ENCODE data around the gene ATOX1.
A peak's percentile ranks its signal among the peaks of the same experiment; 100 is the strongest.

ATOX1 gene

GRCh38 chr5:151741678-151742423, 16.6 kb downstream of the ATOX1 start:
- TF ChIP-seq ZNF384 (IDR thresholded peaks at IDR 0.05), result no peak
- no peak for TF ChIP-seq BHLHE40 (IDR thresholded peaks at IDR 0.05; ENCODE audit: borderline replicate concordance)
- TF ChIP-seq FOXA1 (IDR thresholded peaks at IDR 0.05), result no peak
- TF ChIP-seq SP1 (IDR thresholded peaks at IDR 0.05), result no peak
- no peak for TF ChIP-seq HDGF (IDR thresholded peaks at IDR 0.05; ENCODE audit: borderline replicate concordance)
- no peak for TF ChIP-seq SUZ12 (IDR thresholded peaks at IDR 0.05)
- no peak for TF ChIP-seq PKNOX1 (IDR thresholded peaks at IDR 0.05)
- DNase-seq (ENCODE audit: extremely low spot score), result no peak
- CTCF ChIA-PET, result interaction anchor here (0.6 to 4.9 kb wide), 16 partner anchors 7 to 218 kb away, joined by 3 to 61 read pairs (median 5); partner anchors contain the start of genes ATOX1 and G3BP1
- POLR2A ChIA-PET, result no interaction called here

- no peak for DNase-seq (ENCODE audit: extremely low spot score)
- POLR2A ChIA-PET, result interaction anchor here (0.9 to 1.5 kb wide), 2 partner anchors 80 to 82 kb away, joined by 4 to 6 read pairs; no protein-coding TSS in a partner anchor
- CTCF ChIA-PET, result interaction anchor here (0.6 to 4.9 kb wide), 24 partner anchors 8 to 600 kb away, joined by 3 to 61 read pairs (median 4); partner anchors contain the start of genes ATOX1 and G3BP1
- TF ChIP-seq ZNF384 (IDR thresholded peaks at IDR 0.05) (no peak), SUZ12 (IDR thresholded peaks at IDR 0.05) (no peak), ELF4 (IDR thresholded peaks at IDR 0.05) (no peak)
These were observed 17.5 kb downstream of the ATOX1 start for GRCh38 chr5:151740958-151741373.

- no peak for TF ChIP-seq HDGF (IDR thresholded peaks at IDR 0.05; ENCODE audit: borderline replicate concordance)
- no peak for TF ChIP-seq FOXK2 (IDR thresholded peaks at IDR 0.05)
- TF ChIP-seq PKNOX1 (IDR thresholded peaks at IDR 0.05), result no peak
- no peak for TF ChIP-seq ARNT (IDR thresholded peaks at IDR 0.05)
- no peak for TF ChIP-seq FOXM1 (IDR thresholded peaks at IDR 0.05; ENCODE audit: borderline replicate concordance)
- TF ChIP-seq TARDBP (IDR thresholded peaks at IDR 0.05), result no peak
- TF ChIP-seq LEF1 (IDR thresholded peaks at IDR 0.05; ENCODE audit: borderline replicate concordance), result no peak
- no peak for TF ChIP-seq ZNF384 (IDR thresholded peaks at IDR 0.05)
- no peak for TF ChIP-seq NFRKB (IDR thresholded peaks at IDR 0.05)
- TF ChIP-seq SUZ12 (IDR thresholded peaks at IDR 0.05), result no peak
- no peak for TF ChIP-seq L3MBTL2 (conservative IDR thresholded peaks at IDR 0.05)
- peak; percentile 74 for DNase-seq (ENCODE audit: extremely low spot score)
- ChIA-PET CTCF (interaction anchor here (0.6 to 4.9 kb wide), 19 partner anchors 9 to 1087 kb away, joined by 3 to 61 read pairs (median 5); partner anchors contain the start of gene G3BP1), POLR2A (interaction anchor here (0.9 to 1.5 kb wide), 2 partner anchors 80 to 82 kb away, joined by 4 to 6 read pairs; no protein-coding TSS in a partner anchor)
These were observed 18.0 kb downstream of the ATOX1 start for GRCh38 chr5:151740336-151740942.

- POLR2A ChIA-PET, result interaction anchor here (1.2 to 1.5 kb wide), 2 partner anchors 30 to 81 kb away, joined by 3 to 6 read pairs; no protein-coding TSS in a partner anchor
- DNase-seq (ENCODE audit: extremely low spot score), result no peak
These were observed 18.5 kb downstream of the ATOX1 start for GRCh38 chr5:151739939-151740335.

GRCh38 chr5:151739395-151739794, 19.0 kb downstream of the ATOX1 start:
- CTCF ChIA-PET, result interaction anchor here (0.6 to 4.9 kb wide), 10 partner anchors 8 to 1804 kb away, joined by 3 to 61 read pairs (median 4); no protein-coding TSS in a partner anchor
- no peak for DNase-seq (ENCODE audit: extremely low spot score)
- POLR2A ChIA-PET, result interaction anchor here (1.0 to 1.2 kb wide), 2 partner anchors 31 to 55 kb away, joined by 3 to 4 read pairs; no protein-coding TSS in a partner anchor
- no peak for TF ChIP-seq TARDBP (IDR thresholded peaks at IDR 0.05)
- no peak for TF ChIP-seq SUZ12 (IDR thresholded peaks at IDR 0.05)
- TF ChIP-seq LEF1 (IDR thresholded peaks at IDR 0.05; ENCODE audit: borderline replicate concordance), result no peak
- no peak for TF ChIP-seq CTBP1 (IDR thresholded peaks at IDR 0.05; ENCODE audit: borderline replicate concordance)
- no peak for TF ChIP-seq NFRKB (IDR thresholded peaks at IDR 0.05)
- no peak for TF ChIP-seq FOXK2 (IDR thresholded peaks at IDR 0.05)
- TF ChIP-seq ARNT (IDR thresholded peaks at IDR 0.05), result no peak
- no peak for TF ChIP-seq SP1 (IDR thresholded peaks at IDR 0.05)
- no peak for TF ChIP-seq HDGF (IDR thresholded peaks at IDR 0.05; ENCODE audit: borderline replicate concordance)
- no peak for TF ChIP-seq BHLHE40 (IDR thresholded peaks at IDR 0.05; ENCODE audit: borderline replicate concordance)
- no peak for TF ChIP-seq FOXA1 (IDR thresholded peaks at IDR 0.05)
- TF ChIP-seq ZNF384 (IDR thresholded peaks at IDR 0.05), result no peak
- no peak for TF ChIP-seq ELF4 (IDR thresholded peaks at IDR 0.05)
- no peak for TF ChIP-seq FOXM1 (IDR thresholded peaks at IDR 0.05; ENCODE audit: borderline replicate concordance)

More at GRCh38 chr5:151739939-151740335, 18.5 kb downstream of the ATOX1 start:
- no peak for TF ChIP-seq ELF4 (IDR thresholded peaks at IDR 0.05)
- no peak for TF ChIP-seq SP1 (IDR thresholded peaks at IDR 0.05)
- TF ChIP-seq FOXM1 (IDR thresholded peaks at IDR 0.05; ENCODE audit: borderline replicate concordance), result no peak
- TF ChIP-seq LEF1 (IDR thresholded peaks at IDR 0.05; ENCODE audit: borderline replicate concordance), result no peak
- TF ChIP-seq HDGF (IDR thresholded peaks at IDR 0.05; ENCODE audit: borderline replicate concordance), result no peak
- TF ChIP-seq BHLHE40 (IDR thresholded peaks at IDR 0.05; ENCODE audit: borderline replicate concordance), result no peak
- no peak for TF ChIP-seq ARNT (IDR thresholded peaks at IDR 0.05)
- TF ChIP-seq NFRKB (IDR thresholded peaks at IDR 0.05), result no peak
- no peak for TF ChIP-seq SUZ12 (IDR thresholded peaks at IDR 0.05)
- no peak for TF ChIP-seq ZNF384 (IDR thresholded peaks at IDR 0.05)
- TF ChIP-seq TARDBP (IDR thresholded peaks at IDR 0.05), result no peak
- TF ChIP-seq PKNOX1 (IDR thresholded peaks at IDR 0.05), result no peak
- no peak for TF ChIP-seq FOXA1 (IDR thresholded peaks at IDR 0.05)
- TF ChIP-seq FOXK2 (IDR thresholded peaks at IDR 0.05), result no peak
- TF ChIP-seq L3MBTL2 (conservative IDR thresholded peaks at IDR 0.05), result no peak
- no peak for TF ChIP-seq CTBP1 (IDR thresholded peaks at IDR 0.05; ENCODE audit: borderline replicate concordance)
- CTCF ChIA-PET, result interaction anchor here (0.6 to 4.9 kb wide), 14 partner anchors 9 to 1805 kb away, joined by 3 to 61 read pairs (median 5); no protein-coding TSS in a partner anchor

Measured in HEK293T (cell line).